Vein endothelial cell (primary cell): Measurements from ENCODE around the gene CPXCR1. TPM values are rescaled to one million over a fixed set of nuclear protein-coding genes. Genes with fewer than 3 reads are reported as not detected.

ENCODE experiments used
- total RNA-seq: library from RNA; depleted of rRNA; stranded (reverse); fragments of >200 nt; gene quantifications from 2 replicates; pipeline ENCODE4 v1.2.3, GENCODE V29; 2012

CPXCR1 gene
- not detected in 2 replicates for total RNA-seq

GRCh38 chrX:88746925-88747324, at the start of gene CPXCR1:
Gene CPXCR1 (plus strand): TSS chrX:88747225. CDS start chrX:88753415, 6,190 bp downstream.

